Body of pancreas (tissue), 4 donors: ENCODE data around the gene MMP19.

Experiments used
- POLR2A ChIP-seq, 3 donors: fragments of 450-650 bp; IDR thresholded peaks; one replicate each; pipeline ENCODE4 v1.6.1; 2016; ENCODE audit warnings: antibody characterized with exemption in 3 of 3, mild to moderate bottlenecking in 2 of 3
- TF ChIP-seq, protein P1 (sequence below), 7 experiments: fragments of 450-650 bp in 4 of 7; fragments of 200-600 bp in 3 of 7; sonication (generic) in 3 of 7; IDR thresholded peaks; one replicate each; pipeline ENCODE4 v1.5.1; 2016 to 2019; ENCODE audit warnings: antibody characterized with exemption in 7 of 7

GRCh38 chr12:55828357-55828756 lies 14.4 kb downstream of the MMP19 start:
- TF ChIP-seq, protein P1, sequence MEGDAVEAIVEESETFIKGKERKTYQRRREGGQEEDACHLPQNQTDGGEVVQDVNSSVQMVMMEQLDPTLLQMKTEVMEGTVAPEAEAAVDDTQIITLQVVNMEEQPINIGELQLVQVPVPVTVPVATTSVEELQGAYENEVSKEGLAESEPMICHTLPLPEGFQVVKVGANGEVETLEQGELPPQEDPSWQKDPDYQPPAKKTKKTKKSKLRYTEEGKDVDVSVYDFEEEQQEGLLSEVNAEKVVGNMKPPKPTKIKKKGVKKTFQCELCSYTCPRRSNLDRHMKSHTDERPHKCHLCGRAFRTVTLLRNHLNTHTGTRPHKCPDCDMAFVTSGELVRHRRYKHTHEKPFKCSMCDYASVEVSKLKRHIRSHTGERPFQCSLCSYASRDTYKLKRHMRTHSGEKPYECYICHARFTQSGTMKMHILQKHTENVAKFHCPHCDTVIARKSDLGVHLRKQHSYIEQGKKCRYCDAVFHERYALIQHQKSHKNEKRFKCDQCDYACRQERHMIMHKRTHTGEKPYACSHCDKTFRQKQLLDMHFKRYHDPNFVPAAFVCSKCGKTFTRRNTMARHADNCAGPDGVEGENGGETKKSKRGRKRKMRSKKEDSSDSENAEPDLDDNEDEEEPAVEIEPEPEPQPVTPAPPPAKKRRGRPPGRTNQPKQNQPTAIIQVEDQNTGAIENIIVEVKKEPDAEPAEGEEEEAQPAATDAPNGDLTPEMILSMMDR (IDR thresholded peaks at IDR 0.05): no peak
- TF ChIP-seq POLR2A (IDR thresholded peaks at IDR 0.05): no peak
